ENCODE measurements around the gene SVEP1. TPM values are rescaled to one million over a fixed set of nuclear protein-coding genes. Genes with fewer than 3 reads are reported as not detected.

SVEP1 gene
- total RNA-seq, 4 donors from 2014 or later = 0.99 to 31.7 (median 7.9) TPM

DNA sequence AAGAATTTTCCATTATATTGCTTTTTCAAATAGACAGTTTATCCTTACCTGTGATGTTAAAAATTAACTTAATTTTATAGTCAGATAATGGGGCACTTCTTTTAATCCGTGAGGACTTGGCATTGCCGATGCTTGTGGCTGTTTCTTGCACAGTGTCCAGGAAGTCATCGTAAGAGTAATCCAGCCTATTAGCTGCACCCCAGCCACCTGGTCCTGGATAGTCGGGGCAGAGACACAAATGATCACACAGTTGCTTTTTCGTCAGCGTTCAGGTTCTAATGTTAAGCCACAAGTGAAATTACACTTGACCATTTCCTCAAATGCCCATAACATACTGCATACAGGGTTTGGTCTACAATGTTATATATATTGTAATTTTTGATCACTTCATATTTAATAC, 107.4 kb downstream of the SVEP1 start:
- no peak overlapping the region for H3K4me3 ChIP-seq
- intact Hi-C loops (cut with DNase I) = no loop called here
- H3K4me1 ChIP-seq = no peaks in the 10 kb centered on the region
- WGBS, 2 donors = 83 to 87% methylated on average over 6 of the region's 6 CpGs
- H3K27me3 ChIP-seq = no peaks in the 10 kb centered on the region
- no peak for TF ChIP-seq POLR2A (IDR thresholded peaks at IDR 0.05)
- TF ChIP-seq, protein P1, sequence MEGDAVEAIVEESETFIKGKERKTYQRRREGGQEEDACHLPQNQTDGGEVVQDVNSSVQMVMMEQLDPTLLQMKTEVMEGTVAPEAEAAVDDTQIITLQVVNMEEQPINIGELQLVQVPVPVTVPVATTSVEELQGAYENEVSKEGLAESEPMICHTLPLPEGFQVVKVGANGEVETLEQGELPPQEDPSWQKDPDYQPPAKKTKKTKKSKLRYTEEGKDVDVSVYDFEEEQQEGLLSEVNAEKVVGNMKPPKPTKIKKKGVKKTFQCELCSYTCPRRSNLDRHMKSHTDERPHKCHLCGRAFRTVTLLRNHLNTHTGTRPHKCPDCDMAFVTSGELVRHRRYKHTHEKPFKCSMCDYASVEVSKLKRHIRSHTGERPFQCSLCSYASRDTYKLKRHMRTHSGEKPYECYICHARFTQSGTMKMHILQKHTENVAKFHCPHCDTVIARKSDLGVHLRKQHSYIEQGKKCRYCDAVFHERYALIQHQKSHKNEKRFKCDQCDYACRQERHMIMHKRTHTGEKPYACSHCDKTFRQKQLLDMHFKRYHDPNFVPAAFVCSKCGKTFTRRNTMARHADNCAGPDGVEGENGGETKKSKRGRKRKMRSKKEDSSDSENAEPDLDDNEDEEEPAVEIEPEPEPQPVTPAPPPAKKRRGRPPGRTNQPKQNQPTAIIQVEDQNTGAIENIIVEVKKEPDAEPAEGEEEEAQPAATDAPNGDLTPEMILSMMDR (IDR thresholded peaks at IDR 0.05) = no peak
- H3K9me3 ChIP-seq = no peaks in the 10 kb centered on the region
- no peaks in the 10 kb centered on the region for H3K36me3 ChIP-seq
- no peak for DNase-seq
- no peak overlapping the region for H3K27ac ChIP-seq

DNA sequence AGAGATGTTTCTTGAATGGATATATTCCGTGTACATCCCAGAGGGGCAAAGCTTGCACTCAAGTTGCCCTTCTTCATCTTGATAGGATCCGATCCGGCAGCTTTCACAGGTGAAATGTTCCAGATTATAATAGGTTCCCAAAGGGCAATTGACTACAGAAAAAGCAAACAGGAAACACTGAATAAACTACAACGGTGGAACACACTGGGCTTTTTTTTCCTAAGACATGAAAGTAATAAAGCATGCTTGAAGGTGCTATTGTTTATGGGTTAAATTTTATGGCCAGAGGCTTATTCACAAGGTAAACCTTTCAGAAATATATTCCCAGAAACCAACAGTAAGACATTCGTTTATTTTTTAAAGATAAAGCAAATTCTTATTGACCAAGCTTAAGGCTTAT, 110.6 kb downstream of the SVEP1 start:
- Histone ChIP-seq H3K9me3 (no peaks in the 10 kb centered on the region), H3K27me3 (no peaks in the 10 kb centered on the region), H3K4me1 (no peaks in the 10 kb centered on the region), H3K36me3 (no peaks in the 10 kb centered on the region), H3K4me3 (no peak overlapping the region), H3K27ac (no peak overlapping the region)
- TF ChIP-seq POLR2A (IDR thresholded peaks at IDR 0.05) = no peak
- TF ChIP-seq, protein P1 (IDR thresholded peaks at IDR 0.05) = no peak
- WGBS, 2 donors = 40 to 46% methylated on average over 5 of the region's 5 CpGs
- DNase-seq = no peak
- intact Hi-C loops (cut with DNase I) = no loop called here

DNA sequence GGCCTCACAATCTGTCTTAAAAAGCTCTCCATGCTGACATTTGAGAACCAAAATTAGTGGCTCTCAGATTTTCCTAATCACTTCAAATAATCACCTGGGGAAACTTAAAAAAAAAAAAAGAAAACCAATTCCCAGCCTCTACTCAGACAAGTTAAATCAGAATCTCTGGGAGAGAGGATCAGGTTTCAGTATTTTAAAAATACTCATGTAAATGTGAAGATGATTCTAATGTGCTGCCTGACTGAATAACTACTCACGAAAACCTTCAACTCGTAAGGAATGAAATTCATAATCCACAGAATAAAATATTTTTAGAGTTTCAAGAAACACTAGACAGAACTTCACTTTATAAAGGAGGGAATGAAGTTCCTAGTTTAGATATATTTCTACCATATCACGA, 114.4 kb downstream of the SVEP1 start:
- no peaks in the 10 kb centered on the region for H3K36me3 ChIP-seq
- intact Hi-C loops (cut with DNase I) = no loop called here
- H3K27ac ChIP-seq = no peak overlapping the region
- no peaks in the 10 kb centered on the region for H3K4me1 ChIP-seq
- 81 to 85% methylated on average over 3 of the region's 3 CpGs for WGBS, 2 donors
- no peak for DNase-seq
- H3K9me3 ChIP-seq = no peaks in the 10 kb centered on the region
- TF ChIP-seq POLR2A (IDR thresholded peaks at IDR 0.05) = no peak
- TF ChIP-seq, protein P1 (IDR thresholded peaks at IDR 0.05) = no peak
- H3K27me3 ChIP-seq = no peaks in the 10 kb centered on the region
- no peak overlapping the region for H3K4me3 ChIP-seq

DNA sequence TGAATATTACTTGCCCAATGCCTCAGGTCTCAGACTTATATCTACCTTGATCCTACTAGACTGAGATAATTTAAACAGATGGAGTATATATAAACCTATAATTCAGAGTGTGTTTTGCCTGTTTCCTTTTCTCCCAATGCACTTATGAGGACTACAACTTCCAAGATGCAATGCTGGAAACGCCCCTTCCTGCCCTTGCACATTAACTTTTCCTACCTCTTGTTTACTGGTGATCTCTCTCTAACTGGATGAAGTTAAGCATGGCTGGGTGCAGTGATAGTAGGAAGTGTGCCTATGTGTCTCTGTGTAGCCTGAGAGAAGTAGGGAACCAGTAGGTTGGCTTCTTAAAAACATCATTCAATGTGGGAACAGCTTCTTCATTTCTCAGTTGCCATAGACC, 115.2 kb downstream of the SVEP1 start:
- Histone ChIP-seq H3K9me3 (no peaks in the 10 kb centered on the region), H3K4me1 (no peaks in the 10 kb centered on the region), H3K27me3 (no peaks in the 10 kb centered on the region), H3K27ac (no peak overlapping the region), H3K4me3 (no peak overlapping the region), H3K36me3 (no peaks in the 10 kb centered on the region)
- intact Hi-C loops (cut with DNase I) = no loop called here
- DNase-seq = no peak
- TF ChIP-seq, protein P1 (IDR thresholded peaks at IDR 0.05) = no peak
- TF ChIP-seq POLR2A (IDR thresholded peaks at IDR 0.05) = no peak
- 89 to 94% methylated on average over 1 of the region's 1 CpG for WGBS, 2 donors

DNA sequence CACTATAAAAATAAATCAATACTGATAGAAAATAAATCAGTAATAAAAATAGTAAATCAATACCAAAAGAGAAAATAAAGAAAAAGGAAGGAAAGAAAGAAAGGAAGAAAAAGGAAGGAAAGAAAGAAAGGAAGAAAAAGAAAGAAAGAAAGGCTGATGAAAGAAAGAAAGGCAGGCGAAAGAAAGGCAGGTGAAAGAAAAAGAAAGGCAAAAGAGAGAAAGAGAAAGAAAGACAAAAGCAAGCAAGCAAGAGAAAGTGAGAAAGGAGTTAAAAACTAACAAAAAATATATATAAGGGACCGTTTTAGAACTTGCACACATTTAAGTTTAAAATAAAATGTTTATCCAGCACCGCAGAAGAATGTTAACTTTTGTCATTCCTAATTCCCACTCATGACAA, 116.0 kb downstream of the SVEP1 start:
- no peak overlapping the region for H3K4me3 ChIP-seq
- no peaks in the 10 kb centered on the region for H3K27me3 ChIP-seq
- no peak overlapping the region for H3K27ac ChIP-seq
- intact Hi-C loops (cut with DNase I) = no loop called here
- TF ChIP-seq, protein P1 (IDR thresholded peaks at IDR 0.05) = no peak
- no peak for TF ChIP-seq POLR2A (IDR thresholded peaks at IDR 0.05)
- no peaks in the 10 kb centered on the region for H3K36me3 ChIP-seq
- whole genome bisulfite sequencing, 2 donors = 51 to 55% methylated on average over 3 of the region's 3 CpGs
- no peak for DNase-seq
- no peaks in the 10 kb centered on the region for H3K4me1 ChIP-seq
- H3K9me3 ChIP-seq = no peaks in the 10 kb centered on the region
